IPS DF 4.7 (cell line): ENCODE measurements around the gene SRR.
"Not testable (repeated sequence)": the region's sequence is repeated elsewhere in the genome, so short reads cannot be mapped to it uniquely, and the experiment has no call there.

ENCODE experiments used
- DNase-seq: peaks from one replicate; pipeline ENCODE4 v3.0.0-alpha.2; 2013; ENCODE audit warnings: low spot score; ENCODE audit errors: extremely low read depth

Gene SRR

GRCh38 chr17:2289878-2290478 is 13.8 kb upstream of the SRR start:
- no peak for DNase-seq

GRCh38 chr17:2292100-2292499 is 11.7 kb upstream of the SRR start:
- DNase-seq: no peak

GRCh38 chr17:2295575-2295974 is 8.2 kb upstream of the SRR start:
- no peak for DNase-seq

- DNase-seq: no peak
These were observed 6.7 kb upstream of the SRR start for GRCh38 chr17:2297023-2297422.

GRCh38 chr17:2299136-2299535 is 4.6 kb upstream of the SRR start:
- DNase-seq: no peak

GRCh38 chr17:2299756-2300155 is 4.0 kb upstream of the SRR start:
- DNase-seq: no peak

- DNase-seq: no peak
These were observed 959 bp upstream of the SRR start for GRCh38 chr17:2302778-2303203.

GRCh38 chr17:2304931-2305330 is 1.2 kb downstream of the SRR start:
- DNase-seq: no peak

- DNase-seq: no peak
These were observed 5.8 kb downstream of the SRR start for GRCh38 chr17:2309338-2310154.

- no peak for DNase-seq
These were observed 9.0 kb downstream of the SRR start for GRCh38 chr17:2312736-2313135.

- DNase-seq: not testable (repeated sequence)
These were observed 13.1 kb downstream of the SRR start for GRCh38 chr17:2316916-2317205.

GRCh38 chr17:2317796-2318195 is 14.0 kb downstream of the SRR start:
- no peak for DNase-seq

GRCh38 chr17:2319051-2319450 is 15.3 kb downstream of the SRR start:
- no peak for DNase-seq

- DNase-seq: no peak
These were observed 17.6 kb downstream of the SRR start for GRCh38 chr17:2321399-2321798.

- no peak for DNase-seq
These were observed 20.0 kb downstream of the SRR start for GRCh38 chr17:2323629-2324314.

GRCh38 chr17:2331303-2331702 is 27.6 kb downstream of the SRR start:
- DNase-seq: no peak

- no peak for DNase-seq
These were observed 32.0 kb downstream of the SRR start for GRCh38 chr17:2335726-2336214.

- DNase-seq: no peak
These were observed 32.6 kb downstream of the SRR start, which contains the start of gene TSR1 for GRCh38 chr17:2336215-2336851. TSS of gene TSR1 (minus strand) at chr17:2336457. CDS start at chr17:2336427, 30 bp downstream.

- DNase-seq: no peak
These were observed 33.2 kb downstream of the SRR start, which contains the start of gene SGSM2 for GRCh38 chr17:2336852-2337543. TSS of gene SGSM2 (plus strand) at chr17:2337501. CDS start at chr17:2337689, 188 bp downstream.

- no peak for DNase-seq
These were observed 34.0 kb downstream of the SRR start for GRCh38 chr17:2337544-2338314.

- DNase-seq: no peak
These were observed 34.5 kb downstream of the SRR start for GRCh38 chr17:2338315-2338657.
